ENCODE results near the gene ODAD4.
"Not testable (repeated sequence)": the region's sequence is repeated elsewhere in the genome, so short reads cannot be mapped to it uniquely, and the experiment has no call there.

Gene ODAD4

GRCh38 chr17:41915020-41915419 is 15.4 kb upstream of the ODAD4 start:
- no peak for DNase-seq

GRCh38 chr17:41915566-41915965 is 14.9 kb upstream of the ODAD4 start:
- no peak for DNase-seq

GRCh38 chr17:41917192-41917591 is 13.2 kb upstream of the ODAD4 start:
- DNase-seq = no peak

- peak in 1 of 2 experiments; percentile 39 for DNase-seq
Observed at GRCh38 chr17:41917679-41918313, 12.6 kb upstream of the ODAD4 start.

- DNase-seq = peak; percentile 96
Observed at GRCh38 chr17:41918314-41919164, 11.9 kb upstream of the ODAD4 start, which contains the start of gene ACLY. ACLY (minus strand) TSS chr17:41918951; CDS start chr17:41913873, 5,078 bp downstream.

GRCh38 chr17:41919165-41919817 is 11.1 kb upstream of the ODAD4 start:
- DNase-seq = no peak

- DNase-seq = no peak
Observed at GRCh38 chr17:41919840-41920579, 10.4 kb upstream of the ODAD4 start.

- DNase-seq = no peak
Observed at GRCh38 chr17:41920580-41920955, 9.8 kb upstream of the ODAD4 start.

GRCh38 chr17:41925991-41926590 is 4.3 kb upstream of the ODAD4 start:
- DNase-seq = no peak

- no peak for DNase-seq
Observed at GRCh38 chr17:41928693-41929251, 1.6 kb upstream of the ODAD4 start.

GRCh38 chr17:41930833-41931156 is 378 bp downstream of the ODAD4 start:
- DNase-seq = not testable (repeated sequence)

GRCh38 chr17:41931715-41932114 is 1.3 kb downstream of the ODAD4 start:
- not testable (repeated sequence) for DNase-seq

- no peak for DNase-seq
Observed at GRCh38 chr17:41932816-41933389, 2.5 kb downstream of the ODAD4 start.

GRCh38 chr17:41935641-41936040 is 5.2 kb downstream of the ODAD4 start:
- DNase-seq = no peak

GRCh38 chr17:41937970-41938954 is 7.8 kb downstream of the ODAD4 start:
- DNase-seq = no peak

GRCh38 chr17:41939044-41939692 is 8.8 kb downstream of the ODAD4 start:
- no peak for DNase-seq

- DNase-seq = no peak
Observed at GRCh38 chr17:41939693-41940090, 9.3 kb downstream of the ODAD4 start.

GRCh38 chr17:41941168-41941567 is 10.8 kb downstream of the ODAD4 start:
- no peak for DNase-seq

GRCh38 chr17:41942626-41943373 is 12.4 kb downstream of the ODAD4 start:
- no peak for DNase-seq

Measured in stimulated activated CD4-positive, alpha-beta T cell treated with anti-CD3 and anti-CD28 coated beads, Interleukin-4, amount 100 ng/mL, for 4 hours (primary cell).